ENCODE data around the gene FREM1.

Gene FREM1

GRCh38 chr9:14750821-14751220, 159.4 kb downstream of the FREM1 start:
- TF ChIP-seq, protein P1, sequence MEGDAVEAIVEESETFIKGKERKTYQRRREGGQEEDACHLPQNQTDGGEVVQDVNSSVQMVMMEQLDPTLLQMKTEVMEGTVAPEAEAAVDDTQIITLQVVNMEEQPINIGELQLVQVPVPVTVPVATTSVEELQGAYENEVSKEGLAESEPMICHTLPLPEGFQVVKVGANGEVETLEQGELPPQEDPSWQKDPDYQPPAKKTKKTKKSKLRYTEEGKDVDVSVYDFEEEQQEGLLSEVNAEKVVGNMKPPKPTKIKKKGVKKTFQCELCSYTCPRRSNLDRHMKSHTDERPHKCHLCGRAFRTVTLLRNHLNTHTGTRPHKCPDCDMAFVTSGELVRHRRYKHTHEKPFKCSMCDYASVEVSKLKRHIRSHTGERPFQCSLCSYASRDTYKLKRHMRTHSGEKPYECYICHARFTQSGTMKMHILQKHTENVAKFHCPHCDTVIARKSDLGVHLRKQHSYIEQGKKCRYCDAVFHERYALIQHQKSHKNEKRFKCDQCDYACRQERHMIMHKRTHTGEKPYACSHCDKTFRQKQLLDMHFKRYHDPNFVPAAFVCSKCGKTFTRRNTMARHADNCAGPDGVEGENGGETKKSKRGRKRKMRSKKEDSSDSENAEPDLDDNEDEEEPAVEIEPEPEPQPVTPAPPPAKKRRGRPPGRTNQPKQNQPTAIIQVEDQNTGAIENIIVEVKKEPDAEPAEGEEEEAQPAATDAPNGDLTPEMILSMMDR (IDR thresholded peaks at IDR 0.05; ENCODE audit: insufficient read depth, low read depth, low read length, missing control alignments), result no peak
- no peak for DNase-seq (ENCODE audit: low read depth)
- no peak overlapping the region for H3K4me3 ChIP-seq (ENCODE audit: low read depth, low read length)

GRCh38 chr9:14749741-14750211, 160.5 kb downstream of the FREM1 start:
- no peak overlapping the region for H3K4me3 ChIP-seq (ENCODE audit: low read depth, low read length)
- no peak for DNase-seq (ENCODE audit: low read depth)
- TF ChIP-seq, protein P1 (IDR thresholded peaks at IDR 0.05; ENCODE audit: insufficient read depth, low read depth, low read length, missing control alignments), result no peak

DNA sequence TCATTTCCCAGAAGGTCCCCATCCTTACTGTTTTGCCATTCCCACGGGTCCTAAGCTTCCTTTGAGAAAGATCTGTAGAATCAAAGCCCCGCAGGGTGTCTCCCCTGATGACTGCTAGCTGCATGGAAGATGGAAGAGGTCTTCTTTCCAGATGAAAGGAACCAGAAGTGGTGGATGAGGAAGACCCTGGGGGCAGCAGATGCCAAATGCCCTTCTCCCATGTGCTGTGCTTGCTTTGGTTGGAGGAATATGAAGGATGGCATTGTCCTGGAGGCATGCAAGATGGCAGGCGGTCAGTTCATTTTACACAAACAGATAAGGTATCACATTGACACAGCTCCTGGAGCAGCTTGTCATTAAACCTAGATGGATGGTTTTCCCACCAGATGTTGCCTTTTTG, 161.9 kb downstream of the FREM1 start:
- no peak overlapping the region for H3K4me3 ChIP-seq (ENCODE audit: low read depth, low read length)
- no peak for DNase-seq (ENCODE audit: low read depth)
- TF ChIP-seq, protein P1 (IDR thresholded peaks at IDR 0.05; ENCODE audit: insufficient read depth, low read depth, low read length, missing control alignments), result no peak

- H3K4me3 ChIP-seq (ENCODE audit: low read depth, low read length), result no peak overlapping the region
- DNase-seq (ENCODE audit: low read depth), result no peak
- TF ChIP-seq, protein P1 (IDR thresholded peaks at IDR 0.05; ENCODE audit: insufficient read depth, low read depth, low read length, missing control alignments), result no peak
Measured at GRCh38 chr9:14747111-14747510, 163.1 kb downstream of the FREM1 start.

DNA sequence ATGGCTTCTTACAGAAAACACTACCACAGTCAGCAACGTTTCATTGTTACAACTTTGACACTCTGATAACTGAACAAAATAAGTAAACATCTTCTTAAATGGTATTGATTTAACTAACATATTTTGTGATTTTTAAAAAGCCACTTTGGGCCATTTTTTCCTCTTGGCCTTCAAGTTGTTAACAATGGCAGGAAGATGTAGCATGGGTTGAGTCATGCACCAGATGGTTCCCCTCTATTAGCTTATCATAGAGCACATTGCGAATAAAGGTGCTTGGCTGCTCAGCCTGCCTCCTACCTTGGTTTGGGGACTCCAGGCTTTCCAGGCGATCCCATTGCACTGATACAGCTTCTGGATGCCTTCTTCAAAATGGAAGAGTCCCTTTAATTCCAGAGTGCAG, 163.6 kb downstream of the FREM1 start:
- TF ChIP-seq, protein P1 (IDR thresholded peaks at IDR 0.05; ENCODE audit: insufficient read depth, low read depth, low read length, missing control alignments), result no peak
- DNase-seq (ENCODE audit: low read depth), result no peak
- no peak overlapping the region for H3K4me3 ChIP-seq (ENCODE audit: low read depth, low read length)

DNA sequence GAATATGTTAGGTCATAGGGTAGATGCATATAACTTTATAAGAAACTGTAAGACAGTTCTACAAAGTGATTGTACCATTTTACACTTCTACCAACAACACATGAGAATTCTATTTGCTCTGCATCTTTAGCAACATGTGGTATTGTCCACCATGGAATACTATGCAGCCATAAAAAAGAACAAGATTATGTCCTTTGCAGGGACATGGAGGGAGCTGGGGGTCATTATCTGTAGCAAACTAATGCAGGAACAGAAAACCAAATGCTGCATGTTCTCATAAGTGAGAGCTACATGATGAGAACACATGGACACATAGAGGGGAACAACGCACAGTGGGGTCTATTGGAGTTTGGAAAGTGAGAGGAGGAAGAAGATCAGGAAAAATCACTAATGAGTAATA, 165.5 kb downstream of the FREM1 start:
- TF ChIP-seq, protein P1 (IDR thresholded peaks at IDR 0.05; ENCODE audit: insufficient read depth, low read depth, low read length, missing control alignments), result no peak
- H3K4me3 ChIP-seq (ENCODE audit: low read depth, low read length), result no peak overlapping the region
- DNase-seq (ENCODE audit: low read depth), result no peak

DNA sequence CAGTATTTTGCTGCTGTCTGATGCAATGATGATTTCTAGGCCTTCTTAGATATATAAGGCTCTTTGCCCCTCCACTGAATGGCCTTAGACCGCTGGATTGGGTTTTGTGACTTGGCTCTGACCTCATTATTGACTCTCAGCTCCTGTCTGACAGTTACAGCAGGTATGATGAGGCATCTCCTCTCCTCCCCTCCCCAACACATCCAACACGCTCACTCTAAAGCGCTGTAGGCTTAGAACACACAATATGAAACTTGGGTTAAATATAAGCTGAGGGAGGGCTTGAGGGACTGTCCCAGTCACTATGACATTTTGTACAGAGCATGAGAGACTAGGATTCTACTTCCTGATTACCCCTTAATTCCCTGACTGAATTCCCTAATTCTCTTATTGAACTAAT, 168.9 kb downstream of the FREM1 start:
- H3K4me3 ChIP-seq (ENCODE audit: low read depth, low read length), result no peak overlapping the region
- DNase-seq (ENCODE audit: low read depth), result no peak
- TF ChIP-seq, protein P1 (IDR thresholded peaks at IDR 0.05; ENCODE audit: insufficient read depth, low read depth, low read length, missing control alignments), result no peak
